K562 (cell line): ENCODE results near the gene ARAF. TPM values are rescaled to one million over a fixed set of nuclear protein-coding genes. Genes with fewer than 3 reads are reported as not detected.

Source experiments
- ATAC-seq: fragments of 200-7000 bp; cut with Tn5 transposase; 3 replicates; pipeline ENCODE4 v1.9.1; 2020; ENCODE audit warnings: moderate library complexity
- BruUV-seq: library from RNA; stranded (reverse); fragments of 400-500 nt; replicated peaks from 2 replicates; lab custom pipeline; 2021; lab: Mats Ljungman, UMichigan
- CTCF ChIA-PET: fragments of 300-600 bp; formaldehyde crosslinking; extraction: SDS; loops from one replicate; lab custom pipeline; 2021; ENCODE audit warnings: low intra/inter-chr PET ratio; lab: Yijun Ruan, JAX
- POLR2A ChIA-PET: fragments of 300-600, 350-650 bp; sonication (Branson Sonifier 250); formaldehyde crosslinking; extraction: SDS; loops from one replicate; lab custom pipeline; 2021; ENCODE audit warnings: antibody characterized with exemption, inconsistent platforms; lab: Yijun Ruan, JAX
- DNase-seq, 4 experiments: peaks; one replicate each; pipeline versions ENCODE4 v3.0.0 to v3.0.0-alpha.2; 2011 to 2018; ENCODE audit warnings: low spot score in 3 of 4, mixed read lengths in 3 of 4; ENCODE audit errors: extremely low read depth in 1 of 4
- FAIRE-seq: peaks from 2 replicates; lab custom pipeline; 2011; peaks lifted over from hg19 to GRCh38; lab: Jason Lieb, UNC
- H2AFZ ChIP-seq: 2 replicates; pipeline ENCODE4 v1.6.0; 2011; ENCODE audit warnings: low read depth, low read length, control low read depth, inconsistent platforms
- H3K27ac ChIP-seq: fragments of 200-600 bp; 3 replicates; pipeline ENCODE4 v1.8.0; 2011; ENCODE audit warnings: low read depth, mild to moderate bottlenecking, control low read depth, inconsistent platforms, low read length, moderate library complexity, mixed read lengths; ENCODE audit errors: extremely low read depth
- H3K27me3 ChIP-seq, 2 experiments: fragments of 300-600 bp in 1 of 2; 2 replicates in 1 of 2; 3 replicates in 1 of 2; pipeline versions ENCODE4 v1.6.0 to v1.8.0; 2011; ENCODE audit warnings: inconsistent platforms in 2 of 2, low read length in 2 of 2, mild to moderate bottlenecking in 1 of 2, mixed read lengths in 1 of 2, moderate library complexity in 1 of 2; ENCODE audit not compliant: control insufficient read depth in 2 of 2, insufficient read depth in 2 of 2
- H3K36me3 ChIP-seq: fragments of 300-600 bp; 3 replicates; pipeline ENCODE4 v1.8.0; 2011; ENCODE audit warnings: mild to moderate bottlenecking, low read length, inconsistent platforms; ENCODE audit not compliant: control insufficient read depth, insufficient read depth
- H3K4me1 ChIP-seq, 2 experiments: fragments of 200-600 bp in 1 of 2; replicated peaks in 1 of 2; 2 replicates in 1 of 2; 3 replicates in 1 of 2; pipeline versions ENCODE4 v1.5.1 to v1.8.0; 2011; ENCODE audit warnings: inconsistent platforms in 2 of 2, low read length in 2 of 2, mild to moderate bottlenecking in 1 of 2, mixed read lengths in 1 of 2, moderate library complexity in 1 of 2; ENCODE audit not compliant: control insufficient read depth in 2 of 2, insufficient read depth in 2 of 2
- H3K4me2 ChIP-seq: 2 replicates; pipeline ENCODE4 v1.6.1; 2011; ENCODE audit warnings: low read length, control low read depth, inconsistent platforms, mixed read lengths; ENCODE audit not compliant: insufficient read depth
- H3K4me3 ChIP-seq: fragments of 200-600 bp; sonication (generic), shearing (Covaris generic); 2 replicates; pipeline ENCODE4 v1.5.1; 2016; ENCODE audit warnings: control low read depth, inconsistent platforms
- H3K79me2 ChIP-seq: fragments of 200-600 bp; 3 replicates; pipeline ENCODE4 v1.8.0; 2011; ENCODE audit warnings: low read length, inconsistent platforms; ENCODE audit not compliant: control insufficient read depth, insufficient read depth
- H3K9ac ChIP-seq, 2 experiments: 2 replicates each; pipeline versions ENCODE4 v1.6.0 to v1.6.1; 2011; ENCODE audit warnings: low read depth in 2 of 2, low read length in 2 of 2, control low read depth in 1 of 2, inconsistent platforms in 1 of 2, mild to moderate bottlenecking in 1 of 2, mixed read lengths in 1 of 2; ENCODE audit not compliant: insufficient read depth in 1 of 2
- H3K9me1 ChIP-seq: one replicate; pipeline ENCODE4 v1.6.0; 2011; ENCODE audit warnings: inconsistent platforms, mild to moderate bottlenecking, low read length, moderate library complexity; ENCODE audit not compliant: control insufficient read depth, insufficient read depth
- H3K9me3 ChIP-seq: replicated peaks from 2 replicates; pipeline ENCODE4 v1.5.1; 2011; ENCODE audit warnings: low read depth, low read length, inconsistent platforms; ENCODE audit not compliant: control insufficient read depth, insufficient read depth
- H4K20me1 ChIP-seq: replicated peaks from 2 replicates; pipeline ENCODE4 v1.6.1; 2011; ENCODE audit warnings: low read length, inconsistent platforms, mixed read lengths; ENCODE audit not compliant: control insufficient read depth, insufficient read depth
- BMI1 ChIP-seq: fragments of 150-350 bp; IDR thresholded peaks from 2 replicates; pipeline ENCODE4 v1.6.1; 2014; ENCODE audit warnings: low read length
- CC2D1A ChIP-seq: fragments of 450-650 bp; IDR thresholded peaks from 2 replicates; pipeline ENCODE4 v1.6.1; 2017; ENCODE audit warnings: mild to moderate bottlenecking
- EGR1 ChIP-seq: fragments of 450-650 bp; conservative IDR thresholded peaks from 2 replicates; pipeline ENCODE4 v1.6.1; 2017; ENCODE audit warnings: mild to moderate bottlenecking
- ELF1 ChIP-seq: fragments of 200-800 bp; sonication (Bioruptor generic); IDR thresholded peaks from 2 replicates; pipeline ENCODE4 v1.6.1; 2016; ENCODE audit warnings: missing genetic modification characterization, missing compliant biosample characterization
- HNRNPLL ChIP-seq: fragments of 200-400 bp; formaldehyde crosslinking; IDR thresholded peaks from 2 replicates; pipeline ENCODE4 v1.6.1; 2017; ENCODE audit warnings: low read length, low read depth, mild to moderate bottlenecking; ENCODE audit not compliant: poor library complexity, severe bottlenecking
- KLF10 ChIP-seq: fragments of 250-450 bp; sonication (Bioruptor Pico); IDR thresholded peaks from 2 replicates; pipeline ENCODE4 v1.6.1; 2021; ENCODE audit warnings: matching md5 sums
- KLF16 ChIP-seq: IDR thresholded peaks from 2 replicates; pipeline ENCODE4 v1.6.1; 2016; ENCODE audit warnings: antibody characterized with exemption
- NR2C2 ChIP-seq, 2 experiments: fragments of 200-800 bp in 1 of 2; sonication (Bioruptor generic) in 1 of 2; sonication (generic) in 1 of 2; formaldehyde crosslinking in 1 of 2; IDR thresholded peaks; 2 replicates each; pipeline versions ENCODE4 v1.6.1 to v1.8.0; 2016 to 2022; ENCODE audit warnings: mild to moderate bottlenecking in 1 of 2, missing compliant biosample characterization in 1 of 2, missing genetic modification characterization in 1 of 2, missing genetic modification reagents in 1 of 2
- WGBS: fragments of 100-300 bp; shearing (Covaris generic); methylation state at CpG from one replicate; pipeline ENCODE4 v1.1.6; 2016; ENCODE audit warnings: low coverage, mixed read lengths; ENCODE audit not compliant: insufficient coverage; ENCODE audit errors: missing lambda C conversion rate; 5-methylcytosine and 5-hydroxymethylcytosine counted together
- in situ Hi-C: fragments of 300-500 bp; cut with MboI; formaldehyde crosslinking; loops from 4 replicates; pipeline ENCODE4 v1.15.0; 2018; ENCODE audit warnings: inconsistent platforms, mixed read lengths
- intact Hi-C: fragments of 100-400 bp; cut with micrococcal nuclease; formaldehyde crosslinking; loops from 2 replicates; pipeline ENCODE4 v1.14.2; 2022
- polyA plus RNA-seq, 8 experiments: library from polyadenylated mRNA; depleted of rRNA in 4 of 8; stranded (reverse) in 5 of 8; unstranded in 3 of 8; fragments of >200 nt; fragmentation: Nextera tagmentation in 2 of 8; fragmentation: Illumina TruSeq in 1 of 8; extraction: Ambion mirVana in 2 of 8; extraction: Trizol in 1 of 8; gene quantifications; 2 replicates each; pipeline versions ENCODE4 v1.2.1 to v1.2.3, GENCODE V29; 2011 to 2014; ENCODE audit warnings: inconsistent platforms in 1 of 8, missing spikeins in 1 of 8
- total RNA-seq, 7 experiments: library from RNA; depleted of rRNA in 6 of 7; stranded (reverse); fragments of >200 nt in 6 of 7; fragmentation: Illumina TruSeq in 2 of 7; extraction: Trizol in 2 of 7; gene quantifications; 2 replicates each; pipeline versions ENCODE4 v1.2.1 to v1.2.3, GENCODE V29; 2011 to 2021; ENCODE audit warnings: low replicate concordance in 1 of 7
- TF ChIP-seq, protein P1 (sequence below): fragments of 250-450 bp; sonication (Bioruptor Pico); IDR thresholded peaks from 2 replicates; pipeline ENCODE4 v1.4.0; 2020
- TF ChIP-seq, protein P2 (sequence below): fragments of 450-650 bp; IDR thresholded peaks from 2 replicates; pipeline ENCODE4 v1.6.1; 2017; ENCODE audit warnings: antibody characterized with exemption
- TF ChIP-seq, protein P3 (sequence below): sonication (generic); formaldehyde crosslinking; IDR thresholded peaks from 2 replicates; pipeline ENCODE4 v1.8.1; 2022; ENCODE audit warnings: missing genetic modification reagents

The ARAF gene
- total and polyA plus RNA-seq, 9 of the 15 experiments (the other 6 are each of a cell fraction or from before 2014, with no cell fraction given), result 5.5 to 70.0 (median 29.4) TPM

DNA sequence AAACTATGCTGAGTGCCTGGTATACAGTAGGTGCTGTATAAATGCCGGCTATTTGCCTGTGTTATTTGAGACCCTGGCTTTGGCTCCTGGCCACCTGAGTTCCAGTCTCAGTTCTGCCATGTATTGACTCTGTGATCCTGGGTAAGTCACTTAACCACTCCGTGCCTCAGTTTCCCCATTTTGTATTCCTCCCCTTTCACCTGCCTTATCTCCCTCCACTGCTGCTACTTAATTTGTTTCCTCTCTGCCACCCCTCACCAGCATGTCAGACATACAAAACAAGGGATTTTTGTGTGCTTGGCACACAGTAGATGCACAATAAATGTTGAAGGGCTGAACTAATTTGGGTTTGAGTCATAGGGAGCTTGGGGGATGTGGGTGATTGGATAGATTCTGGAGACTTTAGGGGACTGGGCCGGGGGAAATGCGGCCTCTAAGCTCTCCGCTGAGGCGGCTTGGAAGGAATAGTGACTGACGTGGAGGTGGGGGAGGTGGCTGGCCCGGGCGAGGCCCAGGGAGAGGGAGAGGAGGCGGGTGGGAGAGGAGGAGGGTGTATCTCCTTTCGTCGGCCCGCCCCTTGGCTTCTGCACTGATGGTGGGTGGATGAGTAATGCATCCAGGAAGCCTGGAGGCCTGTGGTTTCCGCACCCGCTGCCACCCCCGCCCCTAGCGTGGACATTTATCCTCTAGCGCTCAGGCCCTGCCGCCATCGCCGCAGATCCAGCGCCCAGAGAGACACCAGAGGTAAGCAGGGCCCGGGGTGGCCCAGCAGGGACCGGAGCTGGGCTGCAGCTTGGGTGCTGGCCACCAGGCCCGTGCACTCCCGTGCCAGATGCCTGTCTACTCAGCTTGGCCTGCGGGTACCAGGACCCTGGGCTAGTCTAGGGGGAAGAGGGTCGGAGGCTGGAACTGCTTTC is 21.0 kb downstream of the ARAF start, which contains the start of gene TIMP1:
Gene TIMP1 (plus strand): TSS at position 706 of the 917 bp plus-strand sequence. CDS start 980 bp downstream, outside the sequence.
- POLR2A ChIA-PET, result interaction anchor here (0.6 to 1.2 kb wide), 6 partner anchors 8 to 131 kb away, joined by 3 to 6 read pairs (median 4); no protein-coding TSS in a partner anchor
- TF ChIP-seq KLF10 (CRISPR knock-in tag), result no peak
- no peak for TF ChIP-seq BMI1
- TF ChIP-seq, protein P1, sequence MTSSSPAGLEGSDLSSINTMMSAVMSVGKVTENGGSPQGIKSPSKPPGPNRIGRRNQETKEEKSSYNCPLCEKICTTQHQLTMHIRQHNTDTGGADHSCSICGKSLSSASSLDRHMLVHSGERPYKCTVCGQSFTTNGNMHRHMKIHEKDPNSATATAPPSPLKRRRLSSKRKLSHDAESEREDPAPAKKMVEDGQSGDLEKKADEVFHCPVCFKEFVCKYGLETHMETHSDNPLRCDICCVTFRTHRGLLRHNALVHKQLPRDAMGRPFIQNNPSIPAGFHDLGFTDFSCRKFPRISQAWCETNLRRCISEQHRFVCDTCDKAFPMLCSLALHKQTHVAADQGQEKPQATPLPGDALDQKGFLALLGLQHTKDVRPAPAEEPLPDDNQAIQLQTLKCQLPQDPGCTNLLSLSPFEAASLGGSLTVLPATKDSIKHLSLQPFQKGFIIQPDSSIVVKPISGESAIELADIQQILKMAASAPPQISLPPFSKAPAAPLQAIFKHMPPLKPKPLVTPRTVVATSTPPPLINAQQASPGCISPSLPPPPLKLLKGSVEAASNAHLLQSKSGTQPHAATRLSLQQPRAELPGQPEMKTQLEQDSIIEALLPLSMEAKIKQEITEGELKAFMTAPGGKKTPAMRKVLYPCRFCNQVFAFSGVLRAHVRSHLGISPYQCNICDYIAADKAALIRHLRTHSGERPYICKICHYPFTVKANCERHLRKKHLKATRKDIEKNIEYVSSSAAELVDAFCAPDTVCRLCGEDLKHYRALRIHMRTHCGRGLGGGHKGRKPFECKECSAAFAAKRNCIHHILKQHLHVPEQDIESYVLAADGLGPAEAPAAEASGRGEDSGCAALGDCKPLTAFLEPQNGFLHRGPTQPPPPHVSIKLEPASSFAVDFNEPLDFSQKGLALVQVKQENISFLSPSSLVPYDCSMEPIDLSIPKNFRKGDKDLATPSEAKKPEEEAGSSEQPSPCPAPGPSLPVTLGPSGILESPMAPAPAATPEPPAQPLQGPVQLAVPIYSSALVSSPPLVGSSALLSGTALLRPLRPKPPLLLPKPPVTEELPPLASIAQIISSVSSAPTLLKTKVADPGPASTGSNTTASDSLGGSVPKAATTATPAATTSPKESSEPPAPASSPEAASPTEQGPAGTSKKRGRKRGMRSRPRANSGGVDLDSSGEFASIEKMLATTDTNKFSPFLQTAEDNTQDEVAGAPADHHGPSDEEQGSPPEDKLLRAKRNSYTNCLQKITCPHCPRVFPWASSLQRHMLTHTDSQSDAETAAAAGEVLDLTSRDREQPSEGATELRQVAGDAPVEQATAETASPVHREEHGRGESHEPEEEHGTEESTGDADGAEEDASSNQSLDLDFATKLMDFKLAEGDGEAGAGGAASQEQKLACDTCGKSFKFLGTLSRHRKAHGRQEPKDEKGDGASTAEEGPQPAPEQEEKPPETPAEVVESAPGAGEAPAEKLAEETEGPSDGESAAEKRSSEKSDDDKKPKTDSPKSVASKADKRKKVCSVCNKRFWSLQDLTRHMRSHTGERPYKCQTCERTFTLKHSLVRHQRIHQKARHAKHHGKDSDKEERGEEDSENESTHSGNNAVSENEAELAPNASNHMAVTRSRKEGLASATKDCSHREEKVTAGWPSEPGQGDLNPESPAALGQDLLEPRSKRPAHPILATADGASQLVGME, result no peak
- TF ChIP-seq, protein P2, sequence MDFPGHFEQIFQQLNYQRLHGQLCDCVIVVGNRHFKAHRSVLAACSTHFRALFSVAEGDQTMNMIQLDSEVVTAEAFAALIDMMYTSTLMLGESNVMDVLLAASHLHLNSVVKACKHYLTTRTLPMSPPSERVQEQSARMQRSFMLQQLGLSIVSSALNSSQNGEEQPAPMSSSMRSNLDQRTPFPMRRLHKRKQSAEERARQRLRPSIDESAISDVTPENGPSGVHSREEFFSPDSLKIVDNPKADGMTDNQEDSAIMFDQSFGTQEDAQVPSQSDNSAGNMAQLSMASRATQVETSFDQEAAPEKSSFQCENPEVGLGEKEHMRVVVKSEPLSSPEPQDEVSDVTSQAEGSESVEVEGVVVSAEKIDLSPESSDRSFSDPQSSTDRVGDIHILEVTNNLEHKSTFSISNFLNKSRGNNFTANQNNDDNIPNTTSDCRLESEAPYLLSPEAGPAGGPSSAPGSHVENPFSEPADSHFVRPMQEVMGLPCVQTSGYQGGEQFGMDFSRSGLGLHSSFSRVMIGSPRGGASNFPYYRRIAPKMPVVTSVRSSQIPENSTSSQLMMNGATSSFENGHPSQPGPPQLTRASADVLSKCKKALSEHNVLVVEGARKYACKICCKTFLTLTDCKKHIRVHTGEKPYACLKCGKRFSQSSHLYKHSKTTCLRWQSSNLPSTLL, result no peak
- no peak for TF ChIP-seq NR2C2 (CRISPR knock-in tag; IDR thresholded peaks at IDR 0.05)
- TF ChIP-seq NR2C2 (tag; IDR thresholded peaks at IDR 0.05), result peak; percentile 45; the same call in 1 of the 2 replicates
- 0 out of 2 replicates have a peak, but pooled peaks have one; percentile 50 for TF ChIP-seq CC2D1A
- TF ChIP-seq ELF1, result peak; percentile 70; the same call in 1 of the 2 replicates
- TF ChIP-seq, protein P3, sequence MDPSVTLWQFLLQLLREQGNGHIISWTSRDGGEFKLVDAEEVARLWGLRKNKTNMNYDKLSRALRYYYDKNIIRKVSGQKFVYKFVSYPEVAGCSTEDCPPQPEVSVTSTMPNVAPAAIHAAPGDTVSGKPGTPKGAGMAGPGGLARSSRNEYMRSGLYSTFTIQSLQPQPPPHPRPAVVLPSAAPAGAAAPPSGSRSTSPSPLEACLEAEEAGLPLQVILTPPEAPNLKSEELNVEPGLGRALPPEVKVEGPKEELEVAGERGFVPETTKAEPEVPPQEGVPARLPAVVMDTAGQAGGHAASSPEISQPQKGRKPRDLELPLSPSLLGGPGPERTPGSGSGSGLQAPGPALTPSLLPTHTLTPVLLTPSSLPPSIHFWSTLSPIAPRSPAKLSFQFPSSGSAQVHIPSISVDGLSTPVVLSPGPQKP (CRISPR knock-in tag), result no peak
- peak; percentile 77 for TF ChIP-seq HNRNPLL
- no peak for TF ChIP-seq KLF16
- TF ChIP-seq EGR1, result peak; percentile 97

More for the DNA sequence above, 21.0 kb downstream of the ARAF start, which contains the start of gene TIMP1:
- no peaks in the 10 kb centered on the region for H3K9me3 ChIP-seq
- peak within 1 kb of the TSS; percentile 75 for H3K4me3 ChIP-seq
- intact Hi-C loops, result loop anchor here (1.0 to 5.0 kb wide), 3 partner anchors 21 to 41 kb away; partner anchors contain the start of genes ARAF and SYN1
- H3K27ac ChIP-seq, result peak within 1 kb of the TSS; percentile 91
- no peaks in the 10 kb centered on the region for H3K27me3 ChIP-seq
- no TSS peak for BruUV-seq
- peak within 1 kb of the TSS; percentile 89 to 93 for H3K9ac ChIP-seq
- H3K36me3 ChIP-seq, result peaks cover 36% of the 10 kb centered on the region; the same call in 2 of the 3 replicates
- peaks cover 29% of the 10 kb centered on the region for H3K79me2 ChIP-seq
- whole genome bisulfite sequencing, result 8% methylated on average over 11 of the region's 28 CpGs
- peak; percentile 92 to 95 (median 92) for DNase-seq
- peak within 1 kb of the TSS; percentile 88 for H2AFZ ChIP-seq
- H3K9me1 ChIP-seq, result no peaks in the 10 kb centered on the region
- peak within 1 kb of the TSS; percentile 85 for H3K4me2 ChIP-seq
- no peaks in the 10 kb centered on the region for H4K20me1 ChIP-seq
- peaks cover 23 to 32% of the 10 kb centered on the region in 2 experiments; a peak in 4 of 5 replicates for H3K4me1 ChIP-seq
- CTCF ChIA-PET, result no interaction called here
- FAIRE-seq, result peak; percentile 95
- ATAC-seq, result peak; percentile 98
- in situ Hi-C loops, result no loop called here
